SJSA1 (cell line): Measurements from ENCODE around the gene LMOD3. TPM values are rescaled to one million over a fixed set of nuclear protein-coding genes. Genes with fewer than 3 reads are reported as not detected.

Experiments used
- DNase-seq, 2 experiments: peaks; one replicate each; pipeline ENCODE4 v3.0.0-alpha.2; 2015 to 2020; ENCODE audit warnings: low spot score in 2 of 2, low read depth in 1 of 2
- H3K27ac ChIP-seq: fragments of 250-450 bp; sonication (Bioruptor Pico); 2 replicates; pipeline ENCODE4 v1.5.1; 2020; ENCODE audit warnings: mild to moderate bottlenecking, moderate library complexity
- H3K27me3 ChIP-seq: fragments of 250-450 bp; sonication (Bioruptor Pico); replicated peaks from 2 replicates; pipeline ENCODE4 v1.5.1; 2020; ENCODE audit warnings: mild to moderate bottlenecking, moderate library complexity
- H3K36me3 ChIP-seq: fragments of 250-450 bp; sonication (Bioruptor Pico); 2 replicates; pipeline ENCODE4 v1.5.1; 2020; ENCODE audit warnings: mild to moderate bottlenecking
- H3K4me1 ChIP-seq: fragments of 250-450 bp; sonication (Bioruptor Pico); replicated peaks from 2 replicates; pipeline ENCODE4 v1.6.1; 2021; ENCODE audit warnings: mild to moderate bottlenecking
- H3K4me3 ChIP-seq: fragments of 250-450 bp; sonication (Bioruptor Pico); 2 replicates; pipeline ENCODE4 v1.5.1; 2020; ENCODE audit warnings: mild to moderate bottlenecking
- H3K9me3 ChIP-seq: fragments of 250-450 bp; sonication (Bioruptor Pico); replicated peaks from 2 replicates; pipeline ENCODE4 v1.5.1; 2020; ENCODE audit warnings: mild to moderate bottlenecking
- total RNA-seq: library from RNA; depleted of rRNA; stranded (reverse); fragments of >200 nt; shearing (Covaris generic); gene quantifications from 2 replicates; pipeline ENCODE4 v1.2.3, GENCODE V29; 2014; rRNA removed

LMOD3 gene
- total RNA-seq: not detected in 2 replicates

DNA sequence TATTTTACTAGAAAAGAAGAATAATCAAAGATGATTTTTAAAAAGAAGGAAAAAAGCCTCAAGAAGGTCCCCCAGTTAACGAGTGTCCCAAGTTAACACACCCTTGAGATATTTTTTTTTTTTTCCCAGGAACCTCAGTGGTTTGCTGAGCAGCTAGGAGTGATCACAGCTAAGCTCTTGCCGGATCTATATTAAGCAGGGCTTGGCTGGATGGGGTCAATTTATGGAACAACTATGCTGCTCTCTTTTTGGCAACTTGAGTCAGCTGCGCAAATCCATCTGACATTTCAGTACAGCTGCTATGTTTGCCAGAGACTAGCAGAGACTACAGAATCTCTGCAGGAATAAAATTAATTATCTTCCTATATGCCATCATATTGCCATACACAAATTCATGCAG lies at the start of gene LMOD3:
TSS of gene LMOD3 (minus strand) at position 193 of the 400 bp plus-strand sequence. CDS start 209 bp downstream, outside the sequence.
- H3K9me3 ChIP-seq: no peaks in the 10 kb centered on the region
- H3K27ac ChIP-seq: no peak within 1 kb of the TSS
- H3K4me3 ChIP-seq: no peak within 1 kb of the TSS
- no peaks in the 10 kb centered on the region for H3K4me1 ChIP-seq
- H3K27me3 ChIP-seq: peaks cover 8% of the 10 kb centered on the region; the same call in 1 of the 2 replicates
- DNase-seq: no peak
- H3K36me3 ChIP-seq: no peaks in the 10 kb centered on the region

- Histone ChIP-seq H3K27ac (no peak overlapping the region), H3K36me3 (no peaks in the 10 kb centered on the region), H3K4me3 (no peak overlapping the region), H3K27me3 (no peaks in the 10 kb centered on the region), H3K9me3 (no peaks in the 10 kb centered on the region), H3K4me1 (no peaks in the 10 kb centered on the region)
- no peak for DNase-seq
Measured at GRCh38 chr3:69172058-69172457, 49.7 kb upstream of the LMOD3 start.

GRCh38 chr3:69166446-69166845 lies 44.1 kb upstream of the LMOD3 start:
- H3K36me3 ChIP-seq: no peaks in the 10 kb centered on the region
- no peak overlapping the region for H3K4me3 ChIP-seq
- H3K27me3 ChIP-seq: no peaks in the 10 kb centered on the region
- no peaks in the 10 kb centered on the region for H3K9me3 ChIP-seq
- H3K4me1 ChIP-seq: no peaks in the 10 kb centered on the region
- H3K27ac ChIP-seq: no peak overlapping the region
- no peak for DNase-seq

DNA sequence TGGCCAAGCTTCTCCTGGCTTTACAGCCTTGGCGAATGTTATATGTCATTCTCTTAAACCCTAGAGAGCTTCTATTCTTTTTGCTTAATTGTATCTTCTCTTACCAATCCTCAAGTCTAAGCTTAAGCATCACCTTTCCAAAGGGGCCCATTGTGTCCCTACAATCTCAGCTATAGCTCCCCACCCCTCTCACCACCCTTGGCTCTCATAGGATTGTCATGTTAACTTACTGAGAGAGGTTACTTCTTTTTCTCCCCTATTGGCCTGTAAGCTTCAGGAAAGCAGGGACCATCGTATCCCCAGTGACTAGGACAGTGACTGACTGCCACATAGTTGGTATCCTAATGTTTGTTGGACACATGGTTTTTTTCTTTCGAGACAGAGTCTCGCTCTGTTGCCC lies 43.3 kb upstream of the LMOD3 start:
- H3K4me1 ChIP-seq: no peaks in the 10 kb centered on the region
- no peaks in the 10 kb centered on the region for H3K27me3 ChIP-seq
- H3K4me3 ChIP-seq: no peak overlapping the region
- H3K27ac ChIP-seq: no peak overlapping the region
- H3K36me3 ChIP-seq: no peaks in the 10 kb centered on the region
- DNase-seq: no peak
- no peaks in the 10 kb centered on the region for H3K9me3 ChIP-seq

- DNase-seq: no peak
- H3K27ac ChIP-seq: no peak overlapping the region
- H3K36me3 ChIP-seq: no peaks in the 10 kb centered on the region
- H3K4me3 ChIP-seq: no peak overlapping the region
- H3K27me3 ChIP-seq: no peaks in the 10 kb centered on the region
- no peaks in the 10 kb centered on the region for H3K4me1 ChIP-seq
- no peaks in the 10 kb centered on the region for H3K9me3 ChIP-seq
Measured at GRCh38 chr3:69164296-69164695, 41.9 kb upstream of the LMOD3 start.

- H3K4me1 ChIP-seq: no peaks in the 10 kb centered on the region
- H3K4me3 ChIP-seq: no peak overlapping the region
- no peak for DNase-seq
- no peaks in the 10 kb centered on the region for H3K36me3 ChIP-seq
- H3K27me3 ChIP-seq: no peaks in the 10 kb centered on the region
- H3K27ac ChIP-seq: no peak overlapping the region
- H3K9me3 ChIP-seq: no peaks in the 10 kb centered on the region
Measured at GRCh38 chr3:69162308-69162980, 40.0 kb upstream of the LMOD3 start.

DNA sequence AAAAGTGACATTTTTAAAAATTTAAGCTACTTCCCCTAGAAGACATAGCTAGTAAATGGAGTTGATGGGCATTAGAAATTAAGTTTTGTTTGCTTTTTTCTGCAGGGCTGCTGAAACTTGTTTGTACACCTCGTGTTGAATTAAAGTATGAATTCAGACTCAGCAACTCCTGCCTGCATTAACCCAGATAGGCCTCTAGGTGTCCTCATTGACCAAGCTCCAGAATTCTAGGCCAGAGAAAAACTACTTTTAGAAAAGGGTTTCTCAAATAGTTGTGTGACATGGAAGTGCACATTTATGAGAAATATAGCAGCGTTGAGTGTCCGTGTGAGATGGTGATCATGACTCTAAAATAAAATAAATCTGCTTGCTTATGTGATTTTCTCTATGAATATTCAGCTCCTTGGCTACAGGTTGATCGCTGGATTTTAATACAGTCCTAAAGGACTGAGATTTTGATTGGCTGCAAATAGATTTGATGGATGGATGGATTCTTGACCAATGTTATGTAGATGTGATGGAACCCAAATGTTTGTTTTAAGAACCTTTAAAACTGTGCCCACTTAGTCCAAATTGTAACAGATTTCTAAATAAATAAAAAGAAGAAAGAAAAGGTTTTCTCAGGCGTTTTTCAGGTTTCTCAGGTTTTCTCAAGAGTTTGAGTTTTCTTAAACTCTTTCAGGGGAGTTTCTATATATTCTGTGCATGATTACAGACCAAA lies 39.4 kb upstream of the LMOD3 start:
- H3K9me3 ChIP-seq: no peaks in the 10 kb centered on the region
- H3K4me3 ChIP-seq: no peak overlapping the region
- H3K27me3 ChIP-seq: no peaks in the 10 kb centered on the region
- no peak overlapping the region for H3K27ac ChIP-seq
- H3K36me3 ChIP-seq: no peaks in the 10 kb centered on the region
- H3K4me1 ChIP-seq: no peaks in the 10 kb centered on the region
- DNase-seq: peak in 1 of 2 experiments; percentile 28

DNA sequence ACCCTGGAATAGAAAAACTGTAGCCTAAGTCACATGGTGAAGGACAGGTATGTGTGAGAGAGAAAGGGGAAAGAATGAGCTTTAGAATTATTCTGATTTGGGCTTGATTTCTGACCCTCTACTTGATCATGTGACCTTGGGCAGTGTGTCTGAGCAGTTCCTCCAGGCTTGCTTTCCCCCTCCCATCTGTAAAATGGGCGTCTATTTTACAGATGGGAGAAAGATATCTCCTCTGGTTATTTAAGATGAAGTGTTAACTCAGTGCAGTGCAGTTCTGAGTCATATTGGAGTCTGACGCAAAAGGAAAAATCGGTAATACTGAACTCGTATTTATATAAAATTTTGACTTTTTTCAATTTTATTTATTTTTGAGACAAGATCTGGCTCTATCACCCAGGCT lies 38.1 kb upstream of the LMOD3 start:
- Histone ChIP-seq H3K4me3 (no peak overlapping the region), H3K4me1 (no peaks in the 10 kb centered on the region), H3K9me3 (no peaks in the 10 kb centered on the region), H3K27ac (no peak overlapping the region), H3K27me3 (no peaks in the 10 kb centered on the region), H3K36me3 (no peaks in the 10 kb centered on the region)
- DNase-seq: no peak

GRCh38 chr3:69160107-69160506 lies 37.7 kb upstream of the LMOD3 start:
- Histone ChIP-seq H3K9me3 (no peaks in the 10 kb centered on the region), H3K36me3 (no peaks in the 10 kb centered on the region), H3K27me3 (no peaks in the 10 kb centered on the region), H3K27ac (no peak overlapping the region), H3K4me3 (no peak overlapping the region), H3K4me1 (no peaks in the 10 kb centered on the region)
- no peak for DNase-seq

- no peak overlapping the region for H3K27ac ChIP-seq
- no peaks in the 10 kb centered on the region for H3K27me3 ChIP-seq
- no peaks in the 10 kb centered on the region for H3K36me3 ChIP-seq
- no peaks in the 10 kb centered on the region for H3K4me1 ChIP-seq
- no peak overlapping the region for H3K4me3 ChIP-seq
- no peaks in the 10 kb centered on the region for H3K9me3 ChIP-seq
- no peak for DNase-seq
Measured at GRCh38 chr3:69149586-69149985, 27.2 kb upstream of the LMOD3 start.

GRCh38 chr3:69145688-69146087 lies 23.3 kb upstream of the LMOD3 start:
- DNase-seq: no peak
- H3K36me3 ChIP-seq: no peaks in the 10 kb centered on the region
- H3K27ac ChIP-seq: no peak overlapping the region
- no peaks in the 10 kb centered on the region for H3K9me3 ChIP-seq
- H3K4me3 ChIP-seq: no peak overlapping the region
- H3K4me1 ChIP-seq: no peaks in the 10 kb centered on the region
- no peaks in the 10 kb centered on the region for H3K27me3 ChIP-seq

DNA sequence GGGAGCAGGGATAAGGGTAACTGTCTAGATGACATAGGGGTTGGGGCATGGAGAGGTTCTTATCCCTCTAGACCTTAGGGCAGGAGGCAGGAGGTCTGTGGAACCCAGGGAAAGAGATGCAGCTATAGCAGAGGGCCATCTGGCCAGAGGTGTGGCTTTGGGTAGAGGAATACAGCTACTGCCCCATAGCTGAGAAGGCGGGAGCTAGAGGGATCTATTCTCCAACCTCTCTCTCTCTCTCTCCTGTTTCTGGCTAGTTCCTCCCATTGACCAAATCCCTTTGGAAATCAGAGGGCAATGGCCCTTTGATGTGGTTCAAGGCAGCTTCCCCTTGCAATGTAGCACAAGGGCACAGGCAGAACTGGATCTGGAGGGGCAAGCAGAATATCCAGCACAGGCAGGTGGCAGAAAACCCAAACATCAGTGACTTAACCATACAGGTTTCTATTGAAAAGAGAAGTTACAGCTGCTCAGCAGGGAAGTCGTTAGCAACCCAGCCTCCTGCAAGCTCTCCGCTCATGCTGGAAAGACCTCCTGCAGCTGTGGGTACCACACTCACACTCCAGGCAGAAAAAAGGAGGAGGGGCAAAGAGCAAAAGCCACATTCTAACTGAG lies 22.3 kb upstream of the LMOD3 start:
- H3K27ac ChIP-seq: no peak overlapping the region

DNA sequence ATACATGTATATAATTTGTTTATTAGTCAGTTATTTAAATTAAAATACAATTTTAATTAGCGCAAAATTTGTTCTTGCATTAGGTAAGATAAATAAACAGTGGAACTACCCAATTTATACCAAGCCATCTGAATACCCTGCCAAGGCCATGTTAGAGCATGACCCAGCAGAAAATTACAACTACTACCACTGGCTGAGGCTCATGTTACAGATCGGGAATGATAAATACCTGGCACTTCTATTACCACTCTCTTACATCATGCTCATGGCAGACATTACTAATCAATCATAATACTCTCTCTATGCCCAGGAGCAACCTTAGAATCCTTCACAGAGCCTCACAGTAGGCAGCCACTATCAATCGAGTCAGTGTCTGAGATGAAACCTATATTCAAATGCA lies 21.2 kb upstream of the LMOD3 start:
- no peak for DNase-seq
- Histone ChIP-seq H3K27me3 (no peaks in the 10 kb centered on the region), H3K36me3 (no peaks in the 10 kb centered on the region), H3K9me3 (no peaks in the 10 kb centered on the region), H3K27ac (no peak overlapping the region), H3K4me3 (no peak overlapping the region), H3K4me1 (no peaks in the 10 kb centered on the region)

More for the DNA sequence above, 22.3 kb upstream of the LMOD3 start:
- Histone ChIP-seq H3K9me3 (no peaks in the 10 kb centered on the region), H3K36me3 (no peaks in the 10 kb centered on the region), H3K4me1 (no peaks in the 10 kb centered on the region), H3K4me3 (no peak overlapping the region), H3K27me3 (no peaks in the 10 kb centered on the region)
- DNase-seq: no peak

- H3K9me3 ChIP-seq: no peaks in the 10 kb centered on the region
- no peaks in the 10 kb centered on the region for H3K27me3 ChIP-seq
- no peak overlapping the region for H3K27ac ChIP-seq
- DNase-seq: no peak
- H3K4me1 ChIP-seq: no peaks in the 10 kb centered on the region
- H3K4me3 ChIP-seq: no peak overlapping the region
- H3K36me3 ChIP-seq: no peaks in the 10 kb centered on the region
Measured at GRCh38 chr3:69142797-69143454, 20.5 kb upstream of the LMOD3 start.
